K562 (cell line): Measurements from ENCODE around the gene MEDAG. TPM values are rescaled to one million over a fixed set of nuclear protein-coding genes. Genes with fewer than 3 reads are reported as not detected.

ENCODE experiments used
- ATF7 ChIP-seq: fragments of 450-650 bp; IDR thresholded peaks from 2 replicates; pipeline ENCODE4 v1.7.1; 2014; ENCODE audit warnings: mild to moderate bottlenecking, moderate library complexity
- KDM1A ChIP-seq, 2 experiments: fragments of 450-650 bp; IDR thresholded peaks; 2 replicates each; pipeline ENCODE4 v1.6.1; 2016; ENCODE audit warnings: mild to moderate bottlenecking in 2 of 2
- MBD1 ChIP-seq: fragments of 250-450 bp; sonication (Bioruptor Pico); IDR thresholded peaks from 2 replicates; pipeline ENCODE4 v1.8.0; 2022; ENCODE audit warnings: inconsistent platforms
- PHF20 ChIP-seq: fragments of 450-650 bp; IDR thresholded peaks from 2 replicates; pipeline ENCODE4 v1.6.1; 2018; ENCODE audit not compliant: partially characterized antibody
- POLR2H ChIP-seq: IDR thresholded peaks from 2 replicates; pipeline ENCODE4 v1.6.1; 2016; ENCODE audit warnings: missing genetic modification characterization, low read depth, mild to moderate bottlenecking, control low read depth, missing compliant biosample characterization, moderate library complexity
- RBM25 ChIP-seq: fragments of 200-400 bp; formaldehyde crosslinking; IDR thresholded peaks from 2 replicates; pipeline ENCODE4 v1.6.1; 2018; ENCODE audit warnings: low read length, low read depth, moderate library complexity; ENCODE audit not compliant: severe bottlenecking
- TSHZ1 ChIP-seq: fragments of 250-450 bp; sonication (Bioruptor Pico); IDR thresholded peaks from 2 replicates; pipeline ENCODE4 v1.4.0; 2020; ENCODE audit warnings: mild to moderate bottlenecking, moderate library complexity
- ZBTB43 ChIP-seq: sonication (generic); formaldehyde crosslinking; IDR thresholded peaks from 2 replicates; pipeline ENCODE4 v1.8.0; 2023; ENCODE audit warnings: mild to moderate bottlenecking, missing genetic modification reagents
- ZNF23 ChIP-seq: fragments of 250-450 bp; sonication (Bioruptor Pico); IDR thresholded peaks from 2 replicates; pipeline ENCODE4 v1.4.0; 2020; ENCODE audit warnings: mild to moderate bottlenecking
- ZNF274 ChIP-seq: IDR thresholded peaks from 2 replicates; pipeline ENCODE4 v1.6.1; 2011; ENCODE audit warnings: low read depth, mild to moderate bottlenecking, low read length, moderate library complexity, borderline replicate concordance
- ZNF318 ChIP-seq, 2 experiments: fragments of 450-650 bp; IDR thresholded peaks; 2 replicates each; pipeline ENCODE4 v1.6.1; 2016; ENCODE audit warnings: mild to moderate bottlenecking in 2 of 2, borderline replicate concordance in 1 of 2, low read depth in 1 of 2, moderate library complexity in 1 of 2
- polyA plus RNA-seq, 8 experiments: library from polyadenylated mRNA; depleted of rRNA in 4 of 8; stranded (reverse) in 5 of 8; unstranded in 3 of 8; fragments of >200 nt; fragmentation: Nextera tagmentation in 2 of 8; fragmentation: Illumina TruSeq in 1 of 8; extraction: Ambion mirVana in 2 of 8; extraction: Trizol in 1 of 8; gene quantifications; 2 replicates each; pipeline versions ENCODE4 v1.2.1 to v1.2.3, GENCODE V29; 2011 to 2014; ENCODE audit warnings: inconsistent platforms in 1 of 8, missing spikeins in 1 of 8
- total RNA-seq, 7 experiments: library from RNA; depleted of rRNA in 6 of 7; stranded (reverse); fragments of >200 nt in 6 of 7; fragmentation: Illumina TruSeq in 2 of 7; extraction: Trizol in 2 of 7; gene quantifications; 2 replicates each; pipeline versions ENCODE4 v1.2.1 to v1.2.3, GENCODE V29; 2011 to 2021; ENCODE audit warnings: low replicate concordance in 1 of 7

MEDAG gene
- total and polyA plus RNA-seq, 9 of the 15 experiments (the other 6 are each of a cell fraction or from before 2014, with no cell fraction given): not detected

GRCh38 chr13:30882026-30882850 lies 23.8 kb upstream of the MEDAG start (continued):
- no peak for TF ChIP-seq MBD1 (CRISPR knock-in tag)
- TF ChIP-seq TSHZ1 (CRISPR knock-in tag): no peak
- TF ChIP-seq RBM25: no peak
- no peak for TF ChIP-seq ZNF318 (IDR thresholded peaks at IDR 0.05; ENCODE audit: borderline replicate concordance in 1 of 2, low read depth in 1 of 2)
- no peak for TF ChIP-seq POLR2H (tag)
- no peak for TF ChIP-seq ZBTB43 (CRISPR knock-in tag)
- no peak for TF ChIP-seq KDM1A (IDR thresholded peaks at IDR 0.05)
- no peak for TF ChIP-seq ZNF23 (CRISPR knock-in tag)
- no peak for TF ChIP-seq ZNF274
- TF ChIP-seq ATF7: no peak
- TF ChIP-seq PHF20: no peak
